Omental fat pad (tissue), 4 donors: ENCODE data around the gene KATNB1. TPM values are rescaled to one million over a fixed set of nuclear protein-coding genes. Genes with fewer than 3 reads are reported as not detected.

Source experiments
- ATAC-seq: fragments of 150-250 bp; one replicate; pipeline ENCODE4 v1.9.1; 2016; ENCODE audit warnings: mild to moderate bottlenecking, moderate library complexity; ENCODE audit not compliant: low FRiP score
- DNase-seq: peaks from one replicate; pipeline ENCODE4 v3.0.0-alpha.2; 2019; ENCODE audit warnings: low spot score
- total RNA-seq, 4 donors: library from RNA; depleted of rRNA; stranded (reverse); fragments of >200 nt; gene quantifications; one replicate each; pipeline ENCODE4 v1.1.0, GENCODE V29; 2016
- TF ChIP-seq, protein P1 (sequence below), 3 donors: fragments of 450-650 bp; IDR thresholded peaks; one replicate each; pipeline ENCODE4 v1.5.1; 2016 to 2017; ENCODE audit warnings: antibody characterized with exemption in 3 of 3, mild to moderate bottlenecking in 3 of 3, moderate library complexity in 2 of 3

KATNB1 gene
- total RNA-seq, 4 donors from 2014 or later, result 8.7 to 23.5 (median 14.1) TPM

DNA sequence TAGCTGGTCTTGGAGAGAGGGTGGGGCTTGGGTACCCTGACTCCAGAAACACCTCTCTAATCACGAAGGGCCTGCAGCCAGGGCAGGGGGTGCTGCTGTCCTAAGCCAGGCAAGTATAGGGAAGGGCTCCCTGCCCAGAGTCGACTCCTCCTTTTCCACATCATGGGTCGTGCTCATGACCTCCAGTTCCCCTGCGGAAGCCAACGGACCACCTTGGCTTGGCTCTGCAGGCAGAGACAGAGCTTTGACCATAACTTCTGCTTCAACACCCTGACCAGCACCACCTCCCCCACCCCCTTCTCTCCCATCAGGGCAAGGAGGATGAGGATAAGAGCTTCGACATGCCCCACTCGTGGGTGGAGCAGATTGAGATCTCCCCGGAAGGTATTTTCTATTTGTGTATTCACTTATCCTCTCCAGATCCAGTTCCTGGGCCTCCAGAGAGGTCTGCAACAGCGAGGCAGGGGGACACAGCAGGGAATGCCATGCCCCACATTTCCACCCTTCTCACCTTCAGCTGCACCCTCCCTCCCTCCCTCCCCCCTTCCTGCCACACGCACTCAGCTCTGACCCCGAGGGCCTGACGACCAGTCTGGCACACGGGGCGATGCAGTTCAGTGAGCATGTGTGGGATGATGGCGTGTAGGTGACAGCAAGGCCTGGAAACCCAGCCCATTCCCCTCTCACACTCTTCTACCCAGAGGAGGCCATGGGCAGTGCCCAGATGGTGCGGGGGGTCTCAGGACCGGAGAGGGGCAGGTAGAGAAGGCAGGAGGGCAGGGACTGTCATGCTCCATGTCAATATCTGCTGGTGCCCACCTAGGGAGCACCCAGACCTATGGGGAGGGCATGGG, 14.0 kb upstream of the KATNB1 start:
- no peak for ATAC-seq

DNA sequence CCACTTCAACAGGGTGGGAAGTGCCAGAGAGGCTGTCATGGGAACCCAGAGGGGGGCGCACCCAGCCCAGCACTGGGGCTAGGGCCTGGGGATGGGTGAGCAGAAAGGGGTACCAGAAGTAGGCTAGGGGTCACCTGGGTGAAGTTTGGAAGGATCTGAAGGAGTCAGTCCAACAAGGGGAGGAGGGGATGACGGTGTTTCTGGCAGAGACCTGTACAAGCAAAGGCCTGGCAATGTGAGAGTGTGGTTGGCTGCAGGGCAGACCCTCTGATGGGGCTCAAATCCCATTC, 13.4 kb upstream of the KATNB1 start:
- no peak for DNase-seq
- TF ChIP-seq, protein P1, sequence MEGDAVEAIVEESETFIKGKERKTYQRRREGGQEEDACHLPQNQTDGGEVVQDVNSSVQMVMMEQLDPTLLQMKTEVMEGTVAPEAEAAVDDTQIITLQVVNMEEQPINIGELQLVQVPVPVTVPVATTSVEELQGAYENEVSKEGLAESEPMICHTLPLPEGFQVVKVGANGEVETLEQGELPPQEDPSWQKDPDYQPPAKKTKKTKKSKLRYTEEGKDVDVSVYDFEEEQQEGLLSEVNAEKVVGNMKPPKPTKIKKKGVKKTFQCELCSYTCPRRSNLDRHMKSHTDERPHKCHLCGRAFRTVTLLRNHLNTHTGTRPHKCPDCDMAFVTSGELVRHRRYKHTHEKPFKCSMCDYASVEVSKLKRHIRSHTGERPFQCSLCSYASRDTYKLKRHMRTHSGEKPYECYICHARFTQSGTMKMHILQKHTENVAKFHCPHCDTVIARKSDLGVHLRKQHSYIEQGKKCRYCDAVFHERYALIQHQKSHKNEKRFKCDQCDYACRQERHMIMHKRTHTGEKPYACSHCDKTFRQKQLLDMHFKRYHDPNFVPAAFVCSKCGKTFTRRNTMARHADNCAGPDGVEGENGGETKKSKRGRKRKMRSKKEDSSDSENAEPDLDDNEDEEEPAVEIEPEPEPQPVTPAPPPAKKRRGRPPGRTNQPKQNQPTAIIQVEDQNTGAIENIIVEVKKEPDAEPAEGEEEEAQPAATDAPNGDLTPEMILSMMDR (IDR thresholded peaks at IDR 0.05), result no peak
- ATAC-seq, result no peak

More for the DNA sequence above, 14.0 kb upstream of the KATNB1 start:
- no peak for DNase-seq
- TF ChIP-seq, protein P1 (IDR thresholded peaks at IDR 0.05), result no peak

DNA sequence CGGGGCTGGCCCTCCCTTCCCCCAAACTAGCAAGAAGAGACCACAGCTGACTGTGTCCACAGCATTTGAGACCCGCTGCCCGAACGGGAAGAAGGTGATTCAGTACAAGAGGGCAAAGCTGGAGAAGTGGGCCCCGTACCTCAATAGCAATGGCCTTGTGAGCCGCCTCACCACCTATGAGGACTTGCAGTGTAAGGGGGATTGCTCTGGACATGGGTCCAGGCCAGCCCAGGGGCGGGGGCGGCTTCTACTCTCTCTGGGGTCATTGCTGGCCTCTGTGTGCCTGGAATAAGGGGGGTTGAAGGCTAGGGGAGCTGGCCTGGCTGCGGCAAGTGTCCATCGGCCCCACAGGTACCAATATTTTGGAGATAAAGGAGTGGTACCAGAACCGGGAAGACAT, 12.9 kb upstream of the KATNB1 start:
- no peak for ATAC-seq
- no peak for DNase-seq

DNA sequence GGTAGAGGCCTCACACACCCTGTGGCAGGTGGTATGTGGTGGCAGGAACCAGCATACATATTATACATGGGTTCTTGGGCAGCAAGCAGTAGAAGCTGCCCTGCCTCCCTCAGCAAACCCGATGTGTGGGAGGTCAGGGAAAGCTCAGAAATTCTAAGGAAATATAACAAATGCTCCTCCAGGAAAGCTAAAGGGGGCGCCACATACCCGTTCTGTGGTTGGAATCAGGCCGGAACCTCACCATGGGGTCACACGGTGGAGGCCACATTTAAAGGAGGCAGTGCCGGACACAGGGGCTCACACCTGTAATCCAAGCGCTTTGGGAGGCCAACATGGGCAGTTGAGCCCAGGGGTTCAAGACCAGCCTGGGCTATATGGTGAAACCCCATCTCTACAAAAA, 12.4 kb upstream of the KATNB1 start:
- TF ChIP-seq, protein P1 (IDR thresholded peaks at IDR 0.05), result no peak
- DNase-seq (no peak), ATAC-seq (no peak)

More for the DNA sequence above, 12.9 kb upstream of the KATNB1 start:
- TF ChIP-seq, protein P1 (IDR thresholded peaks at IDR 0.05), result no peak

DNA sequence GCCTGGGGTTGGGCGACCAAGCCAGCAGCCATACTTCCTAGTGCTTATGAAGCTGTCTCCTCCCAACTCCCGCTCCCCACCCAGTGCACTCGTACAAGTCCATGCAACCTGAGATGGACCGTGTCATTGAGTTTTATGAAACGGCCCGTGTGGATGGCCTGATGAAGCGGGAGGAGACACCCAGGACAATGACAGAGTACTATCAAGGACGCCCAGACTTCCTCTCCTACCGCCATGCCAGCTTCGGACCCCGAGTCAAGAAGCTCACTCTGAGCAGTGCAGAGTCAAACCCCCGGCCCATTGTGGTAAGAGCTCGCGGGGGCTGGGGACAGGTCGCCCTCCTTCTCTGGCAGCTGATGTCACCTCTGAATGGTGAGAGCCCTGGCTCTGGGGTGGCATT, 11.0 kb upstream of the KATNB1 start:
- DNase-seq (no peak), ATAC-seq (no peak)
- TF ChIP-seq, protein P1 (IDR thresholded peaks at IDR 0.05), result no peak

DNA sequence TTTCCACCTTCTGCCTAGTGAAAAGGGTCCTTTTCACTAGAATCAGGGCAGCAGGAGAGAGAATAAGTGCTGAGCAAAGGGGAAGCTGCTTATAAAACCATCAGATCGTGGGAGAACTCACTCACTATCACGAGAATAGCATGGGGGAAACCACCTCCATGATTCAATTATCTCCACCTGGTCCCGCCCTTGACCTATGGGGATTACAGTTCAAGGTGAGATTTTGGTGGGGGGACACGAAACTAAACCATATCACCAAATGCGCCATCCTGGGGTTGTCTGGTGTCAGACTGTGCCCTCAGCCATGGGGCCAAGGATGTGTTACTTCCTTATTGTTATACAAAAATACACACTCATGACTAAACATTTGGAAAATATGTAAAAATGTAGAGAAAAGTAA, 10.4 kb upstream of the KATNB1 start:
- DNase-seq, result no peak
- ATAC-seq, result no peak

More for the DNA sequence above, 10.4 kb upstream of the KATNB1 start:
- TF ChIP-seq, protein P1 (IDR thresholded peaks at IDR 0.05), result no peak
